ENCODE results near the gene SCN8A.
A peak's percentile ranks its signal among the peaks of the same experiment; 100 is the strongest.

- TF ChIP-seq MAX (IDR thresholded peaks at IDR 0.05) = no peak
- TF ChIP-seq MAFK (IDR thresholded peaks at IDR 0.05; ENCODE audit: partially characterized antibody) = peak; percentile 76
Observed at GRCh38 chr12:51766067-51766676, 175.1 kb downstream of the SCN8A start.

Measured in A549 (cell line).